HG03354 (cell line): ENCODE measurements around the gene VAMP4.

ENCODE experiments used
- ATAC-seq: cut with Tn5 transposase; IDR thresholded peaks from one replicate; pipeline ENCODE4 v1.9.1; 2021; ENCODE audit warnings: mild to moderate bottlenecking; ENCODE audit not compliant: unreplicated experiment, poor library complexity, severe bottlenecking

The VAMP4 gene

DNA sequence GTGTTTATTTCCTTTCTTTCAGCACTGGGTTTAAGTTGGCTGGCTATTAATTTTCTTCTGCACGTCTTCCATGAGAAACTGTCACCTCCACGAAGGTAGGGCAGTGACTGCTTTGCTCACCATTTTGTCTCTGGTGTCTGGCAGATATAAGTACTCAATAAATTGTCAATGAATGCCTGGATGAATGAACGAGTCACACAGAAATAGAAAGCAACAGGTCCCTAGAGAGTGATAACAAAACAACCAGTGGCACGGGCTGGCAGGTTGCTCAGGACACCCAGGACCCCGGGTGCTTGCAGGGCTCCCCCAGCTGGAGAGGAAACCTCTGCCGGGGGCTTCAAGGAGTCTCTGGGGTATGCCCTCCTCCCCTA, 86.1 kb downstream of the VAMP4 start:
- ATAC-seq, result peak; percentile 16

DNA sequence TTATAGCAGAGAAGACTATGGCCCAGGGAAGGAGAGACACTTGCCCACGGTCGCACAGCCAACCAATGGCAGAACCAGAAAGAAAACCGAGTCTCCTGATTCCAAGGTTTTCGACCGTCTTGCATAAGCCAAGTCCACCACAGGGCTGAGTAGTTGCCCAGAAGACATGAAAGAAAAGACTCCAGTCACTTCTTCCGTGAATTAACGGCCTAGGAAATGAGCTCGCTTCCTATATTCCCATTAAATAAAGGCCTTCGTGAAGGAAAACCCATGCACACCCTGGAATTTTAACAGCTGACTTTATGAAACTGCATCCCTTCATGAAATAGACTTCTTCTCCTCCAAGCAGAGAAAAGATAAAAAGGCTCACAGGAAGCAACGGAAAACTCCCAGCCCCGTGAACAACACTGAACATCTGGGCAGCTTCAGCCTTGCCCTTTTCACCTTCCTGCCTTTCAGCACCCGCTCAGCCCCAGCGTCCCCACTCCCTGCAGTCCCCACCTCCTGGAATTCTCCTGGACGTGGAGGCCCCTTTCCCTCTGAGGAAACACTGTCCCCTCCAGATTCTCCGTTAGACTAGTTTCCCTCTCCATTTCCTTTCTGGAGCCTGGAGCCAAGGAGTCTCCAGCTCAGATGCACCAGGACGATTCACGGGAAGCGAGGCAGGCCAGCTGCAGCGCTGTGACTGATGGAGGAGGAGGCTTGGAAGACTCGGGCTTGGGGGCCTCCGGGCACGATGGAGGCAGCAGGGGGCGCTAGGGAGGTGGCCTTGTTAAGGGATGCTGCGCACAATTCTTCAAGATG, 86.7 kb downstream of the VAMP4 start:
- peak; percentile 80 for ATAC-seq

DNA sequence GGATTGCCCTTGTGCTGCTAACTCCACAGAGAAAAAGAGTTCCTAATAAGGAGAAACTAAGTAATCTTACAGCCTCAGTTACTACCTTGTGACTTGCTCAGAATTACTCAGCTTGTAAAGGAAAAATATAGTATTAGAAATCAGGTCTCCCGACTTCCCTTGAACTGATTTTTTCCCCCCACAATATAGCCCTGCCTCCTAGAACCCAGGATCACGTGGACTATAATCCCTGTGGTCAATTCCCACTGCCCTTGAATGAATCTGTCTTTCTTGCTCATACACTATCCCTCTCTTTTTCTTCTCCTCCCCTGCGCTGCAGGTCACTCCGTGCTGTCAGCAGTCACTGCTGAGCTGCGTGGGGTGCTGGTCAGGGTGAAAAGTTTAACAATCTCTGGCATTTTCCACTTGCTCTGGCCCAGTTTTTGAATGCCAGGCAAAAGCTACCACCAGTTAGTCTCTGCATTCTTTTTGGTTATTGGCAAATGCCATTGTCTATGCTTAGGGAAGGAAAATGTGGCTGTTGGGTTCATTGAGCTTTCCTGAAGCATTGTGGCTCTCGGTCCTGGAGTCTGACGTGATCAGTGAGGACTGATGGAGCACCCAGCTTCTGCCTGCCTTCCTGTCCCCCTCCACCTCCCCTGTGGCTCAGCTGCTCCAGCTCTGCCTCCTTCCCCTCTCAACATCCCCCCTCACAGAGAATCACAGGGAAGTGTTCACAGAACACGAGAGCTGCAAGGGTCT, 87.5 kb downstream of the VAMP4 start:
- ATAC-seq, result no peak

DNA sequence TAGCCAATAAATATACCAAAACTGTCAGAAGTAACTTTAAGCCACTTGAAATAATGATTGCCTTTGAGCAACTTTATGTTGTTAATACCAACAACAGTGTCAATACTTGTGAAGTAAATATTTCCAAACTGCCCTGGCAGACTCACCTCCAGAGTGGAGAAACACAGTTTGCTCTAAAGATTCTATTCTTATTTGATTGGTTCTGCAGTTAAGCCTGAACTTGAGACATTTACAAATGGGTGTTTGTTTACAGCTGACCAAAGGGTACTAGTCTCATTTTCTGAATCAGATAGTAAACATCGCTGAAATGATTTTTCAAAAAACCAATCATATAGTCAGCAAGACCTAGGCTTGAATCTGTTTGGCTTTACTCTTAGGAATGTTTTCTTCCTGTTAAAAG, 88.1 kb downstream of the VAMP4 start:
- no peak for ATAC-seq

DNA sequence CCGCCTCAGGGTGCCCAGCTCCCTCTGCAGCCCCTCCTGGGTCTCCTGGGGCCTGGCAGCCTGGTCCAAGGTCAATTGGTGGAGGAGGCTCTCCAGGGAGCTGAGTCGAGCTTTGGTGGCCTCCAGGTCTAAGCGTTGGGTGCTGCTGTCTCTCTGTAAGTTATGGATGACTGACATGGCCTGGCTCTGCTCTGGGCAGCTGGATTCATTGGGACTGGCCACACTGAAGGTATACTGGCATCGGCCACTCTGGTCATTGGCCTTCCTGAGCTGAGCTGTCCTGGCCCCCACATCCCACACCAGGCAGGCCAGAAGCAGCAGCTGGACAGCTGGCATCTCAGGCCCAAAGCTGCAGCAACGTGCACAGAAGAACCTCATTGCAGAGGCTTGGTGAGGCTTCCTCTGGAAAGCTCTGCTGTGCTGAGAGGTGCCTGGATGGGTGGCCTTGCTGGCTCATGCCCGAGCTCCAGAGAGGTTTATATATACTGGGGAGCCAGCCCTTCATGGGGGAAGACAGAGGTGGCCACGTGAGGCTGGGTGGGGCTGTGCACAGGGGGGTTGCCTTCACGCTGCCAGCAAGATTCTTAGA, 89.5 kb downstream of the VAMP4 start, which contains the start of gene MYOC:
Gene MYOC, minus strand, starts transcription at position 455 of the 589 bp plus-strand sequence. Its CDS starts 77 bp downstream, at position 378.
- no peak for ATAC-seq
